K562 (cell line): ENCODE results near the gene ANKRD11. TPM values are rescaled to one million over a fixed set of nuclear protein-coding genes. Genes with fewer than 3 reads are reported as not detected.

Experiments
- ATAC-seq: fragments of 200-7000 bp; cut with Tn5 transposase; 3 replicates; pipeline ENCODE4 v1.9.1; 2020; ENCODE audit warnings: moderate library complexity
- BruUV-seq: library from RNA; stranded (reverse); fragments of 400-500 nt; replicated peaks from 2 replicates; lab custom pipeline; 2021; lab: Mats Ljungman, UMichigan
- CTCF ChIA-PET: fragments of 300-600 bp; formaldehyde crosslinking; extraction: SDS; loops from one replicate; lab custom pipeline; 2021; ENCODE audit warnings: low intra/inter-chr PET ratio; lab: Yijun Ruan, JAX
- POLR2A ChIA-PET: fragments of 300-600, 350-650 bp; sonication (Branson Sonifier 250); formaldehyde crosslinking; extraction: SDS; loops from one replicate; lab custom pipeline; 2021; ENCODE audit warnings: antibody characterized with exemption, inconsistent platforms; lab: Yijun Ruan, JAX
- DNase-seq, 4 experiments: peaks; one replicate each; pipeline versions ENCODE4 v3.0.0 to v3.0.0-alpha.2; 2011 to 2018; ENCODE audit warnings: low spot score in 3 of 4, mixed read lengths in 3 of 4; ENCODE audit errors: extremely low read depth in 1 of 4
- FAIRE-seq: peaks from 2 replicates; lab custom pipeline; 2011; peaks lifted over from hg19 to GRCh38; lab: Jason Lieb, UNC
- H2AFZ ChIP-seq: 2 replicates; pipeline ENCODE4 v1.6.0; 2011; ENCODE audit warnings: low read depth, low read length, control low read depth, inconsistent platforms
- H3K27ac ChIP-seq: fragments of 200-600 bp; 3 replicates; pipeline ENCODE4 v1.8.0; 2011; ENCODE audit warnings: low read depth, mild to moderate bottlenecking, control low read depth, inconsistent platforms, low read length, moderate library complexity, mixed read lengths; ENCODE audit errors: extremely low read depth
- H3K27me3 ChIP-seq, 2 experiments: fragments of 300-600 bp in 1 of 2; 2 replicates in 1 of 2; 3 replicates in 1 of 2; pipeline versions ENCODE4 v1.6.0 to v1.8.0; 2011; ENCODE audit warnings: inconsistent platforms in 2 of 2, low read length in 2 of 2, mild to moderate bottlenecking in 1 of 2, mixed read lengths in 1 of 2, moderate library complexity in 1 of 2; ENCODE audit not compliant: control insufficient read depth in 2 of 2, insufficient read depth in 2 of 2
- H3K36me3 ChIP-seq: fragments of 300-600 bp; 3 replicates; pipeline ENCODE4 v1.8.0; 2011; ENCODE audit warnings: mild to moderate bottlenecking, low read length, inconsistent platforms; ENCODE audit not compliant: control insufficient read depth, insufficient read depth
- H3K4me1 ChIP-seq, 2 experiments: fragments of 200-600 bp in 1 of 2; replicated peaks in 1 of 2; 2 replicates in 1 of 2; 3 replicates in 1 of 2; pipeline versions ENCODE4 v1.5.1 to v1.8.0; 2011; ENCODE audit warnings: inconsistent platforms in 2 of 2, low read length in 2 of 2, mild to moderate bottlenecking in 1 of 2, mixed read lengths in 1 of 2, moderate library complexity in 1 of 2; ENCODE audit not compliant: control insufficient read depth in 2 of 2, insufficient read depth in 2 of 2
- H3K4me2 ChIP-seq: 2 replicates; pipeline ENCODE4 v1.6.1; 2011; ENCODE audit warnings: low read length, control low read depth, inconsistent platforms, mixed read lengths; ENCODE audit not compliant: insufficient read depth
- H3K4me3 ChIP-seq: fragments of 200-600 bp; sonication (generic), shearing (Covaris generic); 2 replicates; pipeline ENCODE4 v1.5.1; 2016; ENCODE audit warnings: control low read depth, inconsistent platforms
- H3K79me2 ChIP-seq: fragments of 200-600 bp; 3 replicates; pipeline ENCODE4 v1.8.0; 2011; ENCODE audit warnings: low read length, inconsistent platforms; ENCODE audit not compliant: control insufficient read depth, insufficient read depth
- H3K9ac ChIP-seq, 2 experiments: 2 replicates each; pipeline versions ENCODE4 v1.6.0 to v1.6.1; 2011; ENCODE audit warnings: low read depth in 2 of 2, low read length in 2 of 2, control low read depth in 1 of 2, inconsistent platforms in 1 of 2, mild to moderate bottlenecking in 1 of 2, mixed read lengths in 1 of 2; ENCODE audit not compliant: insufficient read depth in 1 of 2
- H3K9me1 ChIP-seq: one replicate; pipeline ENCODE4 v1.6.0; 2011; ENCODE audit warnings: inconsistent platforms, mild to moderate bottlenecking, low read length, moderate library complexity; ENCODE audit not compliant: control insufficient read depth, insufficient read depth
- H3K9me3 ChIP-seq: replicated peaks from 2 replicates; pipeline ENCODE4 v1.5.1; 2011; ENCODE audit warnings: low read depth, low read length, inconsistent platforms; ENCODE audit not compliant: control insufficient read depth, insufficient read depth
- H4K20me1 ChIP-seq: replicated peaks from 2 replicates; pipeline ENCODE4 v1.6.1; 2011; ENCODE audit warnings: low read length, inconsistent platforms, mixed read lengths; ENCODE audit not compliant: control insufficient read depth, insufficient read depth
- BRCA1 ChIP-seq, 2 experiments: fragments of 450-650 bp in 1 of 2; sonication (generic) in 1 of 2; formaldehyde crosslinking in 1 of 2; IDR thresholded peaks; 2 replicates each; pipeline versions ENCODE4 v1.5.0 to v1.6.1; 2017 to 2020; ENCODE audit warnings: mild to moderate bottlenecking in 1 of 2, missing genetic modification reagents in 1 of 2
- CBX1 ChIP-seq: sonication (generic); IDR thresholded peaks from 2 replicates; pipeline ENCODE4 v1.6.1; 2016; ENCODE audit warnings: antibody characterized with exemption, low read depth, mild to moderate bottlenecking
- PML ChIP-seq: IDR thresholded peaks from 2 replicates; pipeline ENCODE4 v1.6.1; 2012; ENCODE audit warnings: low read length, inconsistent platforms
- TEAD1 ChIP-seq, 2 experiments: fragments of 450-650 bp in 1 of 2; sonication (generic) in 1 of 2; formaldehyde crosslinking; IDR thresholded peaks; 2 replicates each; pipeline versions ENCODE4 v1.4.0 to v1.8.0; 2020 to 2022; ENCODE audit warnings: mild to moderate bottlenecking in 2 of 2, missing genetic modification reagents in 1 of 2
- WGBS: fragments of 100-300 bp; shearing (Covaris generic); methylation state at CpG from one replicate; pipeline ENCODE4 v1.1.6; 2016; ENCODE audit warnings: low coverage, mixed read lengths; ENCODE audit not compliant: insufficient coverage; ENCODE audit errors: missing lambda C conversion rate; 5-methylcytosine and 5-hydroxymethylcytosine counted together
- in situ Hi-C: fragments of 300-500 bp; cut with MboI; formaldehyde crosslinking; loops from 4 replicates; pipeline ENCODE4 v1.15.0; 2018; ENCODE audit warnings: inconsistent platforms, mixed read lengths
- intact Hi-C: fragments of 100-400 bp; cut with micrococcal nuclease; formaldehyde crosslinking; loops from 2 replicates; pipeline ENCODE4 v1.14.2; 2022
- polyA plus RNA-seq, 8 experiments: library from polyadenylated mRNA; depleted of rRNA in 4 of 8; stranded (reverse) in 5 of 8; unstranded in 3 of 8; fragments of >200 nt; fragmentation: Nextera tagmentation in 2 of 8; fragmentation: Illumina TruSeq in 1 of 8; extraction: Ambion mirVana in 2 of 8; extraction: Trizol in 1 of 8; gene quantifications; 2 replicates each; pipeline versions ENCODE4 v1.2.1 to v1.2.3, GENCODE V29; 2011 to 2014; ENCODE audit warnings: inconsistent platforms in 1 of 8, missing spikeins in 1 of 8
- total RNA-seq, 7 experiments: library from RNA; depleted of rRNA in 6 of 7; stranded (reverse); fragments of >200 nt in 6 of 7; fragmentation: Illumina TruSeq in 2 of 7; extraction: Trizol in 2 of 7; gene quantifications; 2 replicates each; pipeline versions ENCODE4 v1.2.1 to v1.2.3, GENCODE V29; 2011 to 2021; ENCODE audit warnings: low replicate concordance in 1 of 7
- TF ChIP-seq, protein P1 (sequence below), 2 experiments: fragments of 450-650 bp; IDR thresholded peaks; 2 replicates each; pipeline ENCODE4 v1.6.1; 2018; ENCODE audit warnings: mild to moderate bottlenecking in 2 of 2, low read depth in 1 of 2; ENCODE audit not compliant: partially characterized antibody in 2 of 2

ANKRD11 gene
- total and polyA plus RNA-seq, 9 of the 15 experiments (the other 6 are each of a cell fraction or from before 2014, with no cell fraction given) = 4.7 to 126 (median 31.7) TPM

DNA sequence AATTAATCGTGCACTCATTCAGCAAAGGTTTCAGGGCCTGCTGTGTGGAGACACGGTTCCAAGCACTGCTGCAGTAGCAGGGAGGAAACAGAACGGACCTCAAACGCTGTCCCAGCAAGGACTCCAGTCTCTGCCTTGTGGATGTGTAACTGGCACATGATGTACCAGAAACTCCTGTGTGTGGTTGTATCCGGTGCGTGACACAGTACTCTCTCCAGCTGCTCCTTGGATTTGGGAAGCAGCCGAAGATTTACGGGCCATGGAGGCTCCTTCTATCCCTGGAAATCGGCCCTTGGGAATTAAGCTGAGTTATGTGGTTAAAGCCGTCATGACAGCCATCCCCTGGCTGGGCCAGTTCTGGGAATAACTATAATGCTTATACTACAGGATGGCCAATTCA, 8.5 kb upstream of the ANKRD11 start:
- 0 out of 4 replicates have a peak overlapping the region, but pooled peaks of 1 of the 2 experiments have one; percentile 15 for H3K9ac ChIP-seq
- no peaks in the 10 kb centered on the region for H3K27me3 ChIP-seq
- H3K79me2 ChIP-seq = no peaks in the 10 kb centered on the region
- no TSS peak for BruUV-seq
- ChIA-PET CTCF (no interaction called here), POLR2A (interaction anchor here (0.6 to 1.8 kb wide), 3 partner anchors 9 to 111 kb away, joined by 3 to 5 read pairs (median 4); no protein-coding TSS in a partner anchor)
- H3K4me1 ChIP-seq = peaks cover 10 to 36% of the 10 kb centered on the region in 2 experiments; a peak in 4 of 5 replicates
- no peak for FAIRE-seq
- 79% methylated on average over 10 of the region's 10 CpGs for WGBS
- H2AFZ ChIP-seq = no peak overlapping the region
- no peaks in the 10 kb centered on the region for H3K9me1 ChIP-seq
- H3K4me3 ChIP-seq = no peak overlapping the region
- no peak for DNase-seq
- intact Hi-C loops (no loop called here), in situ Hi-C loops (no loop called here)
- H4K20me1 ChIP-seq = no peaks in the 10 kb centered on the region
- H3K9me3 ChIP-seq = no peaks in the 10 kb centered on the region
- TF ChIP-seq PML (no peak), BRCA1 (IDR thresholded peaks at IDR 0.05) (no peak), BRCA1 (CRISPR knock-in tag; IDR thresholded peaks at IDR 0.05) (no peak), CBX1 (no peak), TEAD1 (CRISPR knock-in tag; IDR thresholded peaks at IDR 0.05) (no peak)
- TF ChIP-seq, protein P1, sequence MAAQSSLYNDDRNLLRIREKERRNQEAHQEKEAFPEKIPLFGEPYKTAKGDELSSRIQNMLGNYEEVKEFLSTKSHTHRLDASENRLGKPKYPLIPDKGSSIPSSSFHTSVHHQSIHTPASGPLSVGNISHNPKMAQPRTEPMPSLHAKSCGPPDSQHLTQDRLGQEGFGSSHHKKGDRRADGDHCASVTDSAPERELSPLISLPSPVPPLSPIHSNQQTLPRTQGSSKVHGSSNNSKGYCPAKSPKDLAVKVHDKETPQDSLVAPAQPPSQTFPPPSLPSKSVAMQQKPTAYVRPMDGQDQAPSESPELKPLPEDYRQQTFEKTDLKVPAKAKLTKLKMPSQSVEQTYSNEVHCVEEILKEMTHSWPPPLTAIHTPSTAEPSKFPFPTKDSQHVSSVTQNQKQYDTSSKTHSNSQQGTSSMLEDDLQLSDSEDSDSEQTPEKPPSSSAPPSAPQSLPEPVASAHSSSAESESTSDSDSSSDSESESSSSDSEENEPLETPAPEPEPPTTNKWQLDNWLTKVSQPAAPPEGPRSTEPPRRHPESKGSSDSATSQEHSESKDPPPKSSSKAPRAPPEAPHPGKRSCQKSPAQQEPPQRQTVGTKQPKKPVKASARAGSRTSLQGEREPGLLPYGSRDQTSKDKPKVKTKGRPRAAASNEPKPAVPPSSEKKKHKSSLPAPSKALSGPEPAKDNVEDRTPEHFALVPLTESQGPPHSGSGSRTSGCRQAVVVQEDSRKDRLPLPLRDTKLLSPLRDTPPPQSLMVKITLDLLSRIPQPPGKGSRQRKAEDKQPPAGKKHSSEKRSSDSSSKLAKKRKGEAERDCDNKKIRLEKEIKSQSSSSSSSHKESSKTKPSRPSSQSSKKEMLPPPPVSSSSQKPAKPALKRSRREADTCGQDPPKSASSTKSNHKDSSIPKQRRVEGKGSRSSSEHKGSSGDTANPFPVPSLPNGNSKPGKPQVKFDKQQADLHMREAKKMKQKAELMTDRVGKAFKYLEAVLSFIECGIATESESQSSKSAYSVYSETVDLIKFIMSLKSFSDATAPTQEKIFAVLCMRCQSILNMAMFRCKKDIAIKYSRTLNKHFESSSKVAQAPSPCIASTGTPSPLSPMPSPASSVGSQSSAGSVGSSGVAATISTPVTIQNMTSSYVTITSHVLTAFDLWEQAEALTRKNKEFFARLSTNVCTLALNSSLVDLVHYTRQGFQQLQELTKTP (IDR thresholded peaks at IDR 0.05; ENCODE audit: low read depth in 1 of 2, partially characterized antibody in 2 of 2) = no peak
- no peak overlapping the region for H3K27ac ChIP-seq
- H3K36me3 ChIP-seq = no peaks in the 10 kb centered on the region
- no peak for ATAC-seq
- no peak overlapping the region for H3K4me2 ChIP-seq
